ENCODE measurements around the gene SNAPIN.
"Not testable (repeated sequence)": the region's sequence is repeated elsewhere in the genome, so short reads cannot be mapped to it uniquely, and the experiment has no call there.

The SNAPIN gene

GRCh38 chr1:153670257-153670858 lies 11.9 kb downstream of the SNAPIN start:
- H3K4me3 ChIP-seq (ENCODE audit: low read length), result peak overlapping the region; percentile 95
- H3K4me1 ChIP-seq (ENCODE audit: low read length), result peaks cover 9% of the 10 kb centered on the region
- TF ChIP-seq CTCF (IDR thresholded peaks at IDR 0.05; ENCODE audit: low read depth, low read length), result no peak
- no peak for TF ChIP-seq EZH2phosphoT487 (IDR thresholded peaks at IDR 0.05; ENCODE audit: low read depth)
- H3K27me3 ChIP-seq (ENCODE audit: low read depth, low read length), result no peaks in the 10 kb centered on the region
- peak overlapping the region; percentile 94 for H3K9ac ChIP-seq (ENCODE audit: low read length)
- peak overlapping the region; percentile 94 for H3K4me2 ChIP-seq (ENCODE audit: low read length)
- H3K79me2 ChIP-seq (ENCODE audit: low read length), result peaks cover 36% of the 10 kb centered on the region
- H2AFZ ChIP-seq (ENCODE audit: low read depth, low read length), result no peak overlapping the region
- H3K9me3 ChIP-seq (ENCODE audit: insufficient read depth, low read length), result no peaks in the 10 kb centered on the region
- peak overlapping the region; percentile 54 for H3K27ac ChIP-seq (ENCODE audit: low read length)
- H3K36me3 ChIP-seq (replicated peaks; ENCODE audit: low read depth, low read length), result peaks cover 41% of the 10 kb centered on the region
- H4K20me1 ChIP-seq (ENCODE audit: insufficient read depth, low read length), result no peaks in the 10 kb centered on the region

GRCh38 chr1:153670859-153671627 lies 12.5 kb downstream of the SNAPIN start, which contains the start of gene ILF2:
ILF2 (minus strand) TSS chr1:153670993; CDS start chr1:153670922, 71 bp downstream.
- TF ChIP-seq CTCF (IDR thresholded peaks at IDR 0.05; ENCODE audit: low read depth, low read length) (peak; percentile 41), EZH2phosphoT487 (IDR thresholded peaks at IDR 0.05; ENCODE audit: low read depth) (no peak)
- Histone ChIP-seq H2AFZ (ENCODE audit: low read depth, low read length) (peak within 1 kb of the TSS; percentile 65), H3K79me2 (ENCODE audit: low read length) (peaks cover 36% of the 10 kb centered on the region), H3K36me3 (replicated peaks; ENCODE audit: low read depth, low read length) (peaks cover 36% of the 10 kb centered on the region), H3K27ac (ENCODE audit: low read length) (peak within 1 kb of the TSS; percentile 78), H3K9ac (ENCODE audit: low read length) (peak within 1 kb of the TSS; percentile 94), H4K20me1 (ENCODE audit: insufficient read depth, low read length) (no peaks in the 10 kb centered on the region), H3K9me3 (ENCODE audit: insufficient read depth, low read length) (no peaks in the 10 kb centered on the region), H3K4me2 (ENCODE audit: low read length) (peak within 1 kb of the TSS; percentile 94), H3K27me3 (ENCODE audit: low read depth, low read length) (no peaks in the 10 kb centered on the region), H3K4me3 (ENCODE audit: low read length) (peak within 1 kb of the TSS; percentile 95), H3K4me1 (ENCODE audit: low read length) (peaks cover 9% of the 10 kb centered on the region)

GRCh38 chr1:153671628-153672353 lies 13.3 kb downstream of the SNAPIN start:
- H3K4me3 ChIP-seq (ENCODE audit: low read length), result peak overlapping the region; percentile 87
- peak; percentile 31; the same call in 1 of the 2 replicates for TF ChIP-seq CTCF (IDR thresholded peaks at IDR 0.05; ENCODE audit: low read depth, low read length)
- peak overlapping the region; percentile 78 for H3K27ac ChIP-seq (ENCODE audit: low read length)
- H4K20me1 ChIP-seq (ENCODE audit: insufficient read depth, low read length); H3K9me3 ChIP-seq (ENCODE audit: insufficient read depth, low read length); H3K27me3 ChIP-seq (ENCODE audit: low read depth, low read length); H3K4me1 ChIP-seq (ENCODE audit: low read length): not testable (repeated sequence)
- peak overlapping the region; percentile 88 for H3K9ac ChIP-seq (ENCODE audit: low read length)
- peak overlapping the region; percentile 65 for H2AFZ ChIP-seq (ENCODE audit: low read depth, low read length)
- peaks cover 36% of the 10 kb centered on the region for H3K79me2 ChIP-seq (ENCODE audit: low read length)
- peaks cover 32% of the 10 kb centered on the region for H3K36me3 ChIP-seq (replicated peaks; ENCODE audit: low read depth, low read length)
- peak overlapping the region; percentile 78 for H3K4me2 ChIP-seq (ENCODE audit: low read length)

- peaks cover 23% of the 10 kb centered on the region for H3K79me2 ChIP-seq (ENCODE audit: low read length)
- H3K36me3 ChIP-seq (replicated peaks; ENCODE audit: low read depth, low read length), result peaks cover 17% of the 10 kb centered on the region
- H3K4me3 ChIP-seq (ENCODE audit: low read length), result no peak overlapping the region
- H3K27me3 ChIP-seq (ENCODE audit: low read depth, low read length), result peaks cover 8% of the 10 kb centered on the region; the same call in 1 of the 2 replicates
- no peak for TF ChIP-seq CTCF (IDR thresholded peaks at IDR 0.05; ENCODE audit: low read depth, low read length)
- TF ChIP-seq EZH2phosphoT487 (IDR thresholded peaks at IDR 0.05; ENCODE audit: low read depth), result no peak
- no peak overlapping the region for H2AFZ ChIP-seq (ENCODE audit: low read depth, low read length)
- peaks cover 9% of the 10 kb centered on the region for H3K4me1 ChIP-seq (ENCODE audit: low read length)
- no peaks in the 10 kb centered on the region for H3K9me3 ChIP-seq (ENCODE audit: insufficient read depth, low read length)
- no peaks in the 10 kb centered on the region for H4K20me1 ChIP-seq (ENCODE audit: insufficient read depth, low read length)
- no peak overlapping the region for H3K9ac ChIP-seq (ENCODE audit: low read length)
- H3K4me2 ChIP-seq (ENCODE audit: low read length), result no peak overlapping the region
- no peak overlapping the region for H3K27ac ChIP-seq (ENCODE audit: low read length)
Observed at GRCh38 chr1:153673511-153673910, 15.0 kb downstream of the SNAPIN start.

Data from OCI-LY3 (cell line).